GM21526 (cell line): Measurements from ENCODE around the gene B4GALT1.
"Not testable (repeated sequence)": the region's sequence is repeated elsewhere in the genome, so short reads cannot be mapped to it uniquely, and the experiment has no call there.

ENCODE experiments used
- ATAC-seq: cut with Tn5 transposase; IDR thresholded peaks from one replicate; pipeline ENCODE4 v1.9.1; 2021; ENCODE audit warnings: moderate library complexity; ENCODE audit not compliant: unreplicated experiment, low FRiP score

B4GALT1 gene

DNA sequence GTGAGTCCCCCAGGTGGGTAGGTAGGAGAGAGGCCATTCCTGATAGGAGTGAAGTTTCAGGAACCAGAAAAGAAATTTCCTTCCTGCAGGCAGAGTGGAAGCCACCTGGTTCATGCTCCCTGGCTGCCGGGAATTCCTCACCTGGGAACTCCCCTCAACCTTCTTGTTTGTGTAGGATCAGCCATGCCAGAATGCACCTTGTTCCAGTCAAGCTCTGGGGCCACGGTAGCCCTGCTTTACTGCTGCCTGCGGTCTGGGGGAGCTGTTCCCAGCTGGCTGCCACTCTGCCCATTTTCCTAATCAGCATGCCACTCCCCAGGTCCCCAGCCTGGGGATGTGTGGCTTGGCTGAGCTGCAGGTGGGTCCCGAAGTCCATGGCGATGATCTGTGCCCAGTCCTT, 18.7 kb upstream of the B4GALT1 start:
- ATAC-seq, result no peak

GRCh38 chr9:33185406-33185805, 18.3 kb upstream of the B4GALT1 start:
- no peak for ATAC-seq

- ATAC-seq, result no peak
These were observed 17.8 kb upstream of the B4GALT1 start for GRCh38 chr9:33184963-33185362.

DNA sequence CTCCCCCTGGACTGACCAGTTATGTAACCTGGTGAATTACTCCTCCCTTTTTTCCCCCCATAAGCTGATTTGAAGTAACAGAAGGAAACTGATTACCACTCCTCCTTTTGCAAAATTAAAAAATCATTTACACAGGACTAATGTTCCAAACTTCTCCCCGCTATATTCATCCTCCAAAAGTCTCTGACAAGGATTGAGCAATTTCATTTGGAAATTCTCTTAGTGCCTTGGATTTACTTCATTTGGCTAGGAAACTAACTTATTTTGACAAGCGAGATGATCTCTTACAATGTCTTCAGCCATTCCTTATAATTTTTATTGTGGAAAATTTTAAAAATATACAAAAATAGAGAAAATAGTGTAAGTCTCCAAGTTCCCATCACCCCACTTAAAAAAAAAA, 15.4 kb upstream of the B4GALT1 start:
- ATAC-seq, result no peak

- ATAC-seq, result no peak
These were observed 13.5 kb upstream of the B4GALT1 start for GRCh38 chr9:33180526-33181184.

- no peak for ATAC-seq
These were observed 12.0 kb upstream of the B4GALT1 start for GRCh38 chr9:33178972-33179697.

DNA sequence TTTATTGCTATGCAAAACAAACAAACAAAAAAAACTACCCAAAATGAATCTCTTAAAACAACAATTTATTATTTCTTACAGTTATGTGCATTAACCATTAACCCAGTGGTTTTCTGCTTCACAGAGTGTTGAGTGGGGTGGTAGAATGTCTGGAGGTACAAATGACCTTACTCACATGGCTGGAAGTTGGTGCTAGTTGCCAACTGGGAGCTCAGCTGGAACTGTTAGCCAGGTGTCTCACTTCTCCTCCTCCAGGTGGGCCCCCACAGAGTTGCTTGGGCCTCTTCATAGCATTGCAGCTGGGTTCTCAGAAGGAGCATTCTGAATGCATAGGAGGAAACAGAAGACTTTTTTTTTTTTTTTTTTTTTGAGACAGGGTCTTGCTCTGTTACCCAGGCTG, 10.5 kb upstream of the B4GALT1 start:
- ATAC-seq, result peak; percentile 47

- ATAC-seq, result no peak
These were observed 9.9 kb upstream of the B4GALT1 start for GRCh38 chr9:33177086-33177485.

- no peak for ATAC-seq
These were observed 8.7 kb upstream of the B4GALT1 start for GRCh38 chr9:33175649-33176325.

GRCh38 chr9:33172256-33173238, 5.4 kb upstream of the B4GALT1 start:
- no peak for ATAC-seq

DNA sequence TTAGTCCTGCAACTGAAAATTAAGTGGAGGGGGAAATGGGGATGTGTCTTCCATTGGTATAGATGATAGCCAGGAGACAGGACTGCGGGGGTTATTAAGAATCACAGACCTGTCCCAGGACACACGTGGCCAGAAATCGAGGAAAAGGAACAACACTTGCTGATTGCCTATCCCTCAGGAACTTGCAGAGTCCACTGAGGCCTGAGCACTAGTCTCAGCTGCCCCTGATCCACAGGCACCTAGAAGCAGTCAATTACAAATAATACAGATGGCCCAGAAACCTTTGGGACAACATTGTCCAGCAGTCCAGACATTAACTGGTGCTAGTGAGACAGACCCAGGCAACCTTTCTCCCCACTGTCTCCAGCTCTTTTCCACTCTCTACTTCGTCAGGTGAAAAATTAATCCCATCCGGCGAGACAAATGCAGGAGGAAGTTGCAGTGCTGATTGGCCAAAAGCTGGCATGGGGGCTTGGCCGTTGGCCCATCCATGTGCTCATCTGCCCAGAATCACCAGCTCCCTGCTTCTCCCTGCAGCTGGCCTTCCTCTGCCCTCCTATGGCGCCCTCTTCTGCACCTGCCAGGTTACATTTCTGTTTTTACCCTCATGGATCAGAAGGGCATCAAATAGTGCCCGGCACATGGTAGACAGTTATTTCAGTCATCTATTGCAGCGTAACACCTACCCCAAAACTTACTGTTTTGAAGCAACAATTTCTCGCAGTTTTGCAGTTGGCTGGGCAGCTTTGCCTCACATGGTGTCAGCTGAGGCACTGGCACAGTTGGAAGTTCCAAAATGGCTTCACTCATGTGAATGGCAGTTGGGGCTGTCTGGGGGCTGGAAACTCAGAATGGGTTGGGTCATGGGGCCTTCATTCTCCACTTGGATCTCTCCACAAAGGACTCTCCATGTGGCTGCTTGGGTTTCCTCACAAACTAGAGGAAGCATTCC, 3.6 kb upstream of the B4GALT1 start:
- ATAC-seq, result no peak

DNA sequence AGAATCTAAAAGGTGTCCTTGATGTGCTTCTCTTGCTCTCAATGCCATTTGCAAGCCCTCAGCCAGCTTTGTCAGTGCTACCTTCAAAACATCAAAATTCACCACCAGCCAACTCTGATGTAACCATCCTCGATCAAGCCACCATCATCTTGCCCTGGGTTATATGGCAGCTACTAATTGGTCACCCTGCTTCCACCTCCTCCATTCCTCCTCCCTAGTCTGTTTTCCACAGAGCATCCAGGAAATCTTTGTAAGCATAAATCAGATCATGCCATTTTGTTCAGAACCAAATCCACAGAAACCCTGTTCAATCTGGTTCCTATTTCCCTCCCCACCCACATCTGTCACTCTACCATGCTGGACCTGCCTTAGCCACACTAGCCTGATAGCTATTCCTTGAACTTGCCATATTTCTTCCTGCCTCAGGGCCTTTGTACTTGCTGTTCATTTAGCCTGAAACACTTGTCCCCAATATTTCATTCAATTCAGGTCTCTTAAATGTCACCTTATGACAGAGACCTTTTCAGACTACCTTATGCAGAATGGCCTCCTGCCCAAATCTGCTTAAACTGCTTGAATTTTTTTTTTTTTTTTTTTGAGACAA, 1.9 kb upstream of the B4GALT1 start:
- no peak for ATAC-seq

DNA sequence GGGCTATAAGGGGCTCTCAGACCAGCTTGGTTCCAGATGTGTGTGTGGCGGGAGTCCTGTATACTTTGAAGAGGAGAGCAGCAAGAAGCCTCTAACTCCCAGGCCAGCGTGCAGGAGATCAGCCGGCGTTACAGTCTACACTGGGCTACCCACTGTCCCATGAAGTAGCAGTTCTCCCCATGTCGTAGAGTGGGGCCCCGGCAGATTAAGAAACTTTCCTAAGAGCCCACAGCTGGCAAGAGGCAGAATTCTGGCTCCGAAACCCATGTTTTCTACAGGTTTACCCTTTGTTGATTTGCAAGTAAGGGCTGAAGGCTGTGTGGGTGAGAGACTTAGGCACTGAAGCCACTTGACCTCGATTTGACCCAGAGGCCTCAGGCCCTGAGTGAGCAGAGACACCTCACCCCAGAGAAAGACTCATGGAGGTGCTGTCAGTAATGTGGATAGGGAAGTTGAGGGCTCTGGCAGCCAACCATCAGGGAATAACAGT, 881 bp upstream of the B4GALT1 start:
- no peak for ATAC-seq

- ATAC-seq, result peak; percentile 1
These were observed 679 bp downstream of the B4GALT1 start for GRCh38 chr9:33166231-33167083.

- peak; percentile 23 for ATAC-seq
These were observed 1.6 kb downstream of the B4GALT1 start for GRCh38 chr9:33165263-33166151.

- ATAC-seq, result not testable (repeated sequence)
These were observed 2.2 kb downstream of the B4GALT1 start for GRCh38 chr9:33164921-33165262.
